ENCODE measurements around the gene PDE7B. TPM values are rescaled to one million over a fixed set of nuclear protein-coding genes. Genes with fewer than 3 reads are reported as not detected.

Gene PDE7B
- polyA plus RNA-seq, 1 of the 3 experiments (the other 2 are of a cell fraction), result 1.9 TPM

DNA sequence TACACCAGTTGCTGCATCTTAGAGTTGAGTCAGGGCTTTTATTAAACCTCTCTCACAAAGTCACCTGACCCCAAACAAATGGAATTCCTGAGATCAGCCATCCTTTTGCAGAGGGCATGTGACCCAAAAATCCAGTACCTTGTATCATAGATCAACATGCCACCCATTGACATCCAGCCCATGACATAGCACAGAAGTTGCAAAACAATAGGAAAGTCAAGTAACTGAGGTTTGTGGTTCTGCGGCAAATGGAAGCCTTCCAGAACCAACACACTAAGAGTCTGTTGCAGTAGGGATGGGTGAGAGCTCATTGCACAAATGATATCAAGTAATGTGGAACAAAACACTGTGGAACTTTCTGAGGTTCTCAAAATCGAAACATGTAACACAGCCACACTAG lies 111.2 kb downstream of the PDE7B start:
- Histone ChIP-seq H3K4me3 (ENCODE audit: low read depth in 2 of 2, low read length in 1 of 2) (no peak overlapping the region), H3K27ac (ENCODE audit: low read depth in 2 of 2, low read length in 1 of 2) (no peak overlapping the region), H3K79me2 (ENCODE audit: insufficient read depth) (no peaks in the 10 kb centered on the region), H3K36me3 (replicated peaks in 1 of 2; ENCODE audit: control insufficient read depth in 1 of 2, insufficient read depth in 2 of 2, low read length in 1 of 2) (no peaks in the 10 kb centered on the region), H3K4me2 (no peak overlapping the region), H2AFZ (ENCODE audit: low read depth) (no peak overlapping the region), H3K9ac (no peak overlapping the region), H3K9me3 (no peaks in the 10 kb centered on the region), H3K9me2 (no peaks in the 10 kb centered on the region), H3F3A (replicated peaks; ENCODE audit: insufficient read depth) (no peaks in the 10 kb centered on the region), H3K4me1 (ENCODE audit: control insufficient read depth in 1 of 2, insufficient read depth in 2 of 2, low read depth in 1 of 2, low read length in 1 of 2) (no peaks in the 10 kb centered on the region), H3K27me3 (ENCODE audit: insufficient read depth) (no peaks in the 10 kb centered on the region), H4K20me1 (ENCODE audit: insufficient read depth) (no peaks in the 10 kb centered on the region)
- WGBS (ENCODE audit: low lambda C conversion rate), result 92% methylated on average over 2 of the region's 2 CpGs
- TF ChIP-seq ELF1 (IDR thresholded peaks at IDR 0.05), result no peak
- no peak for TF ChIP-seq NFIC (IDR thresholded peaks at IDR 0.05; ENCODE audit: borderline replicate concordance)
- no peak for TF ChIP-seq GATA2 (CRISPR knock-in tag; IDR thresholded peaks at IDR 0.05)
- no peak for DNase-seq
- ChIA-PET POLR2A (no interaction called here), CTCF (no interaction called here)

DNA sequence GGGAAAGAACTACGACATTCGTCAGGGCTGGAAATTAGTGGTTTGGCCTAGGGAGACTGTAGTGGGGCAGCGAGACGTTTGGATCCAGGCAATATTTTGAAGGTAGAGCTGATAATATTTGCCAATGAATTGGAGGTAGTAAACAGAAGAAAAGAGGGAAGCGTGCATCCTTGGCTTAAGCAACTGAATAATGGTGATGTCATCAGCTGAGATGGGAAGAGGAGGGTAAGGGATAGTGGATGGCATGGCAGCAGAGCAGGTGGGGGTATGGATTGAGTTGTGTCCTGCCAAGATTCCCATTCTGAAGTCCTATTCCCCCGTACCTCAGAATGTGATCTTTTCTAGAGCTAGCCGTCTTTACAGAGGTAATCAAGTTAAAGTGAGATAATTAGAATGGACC lies 119.2 kb downstream of the PDE7B start:
- WGBS (ENCODE audit: low lambda C conversion rate), result 97% methylated on average over 7 of the region's 7 CpGs
- Histone ChIP-seq H3K27ac (ENCODE audit: low read depth in 2 of 2, low read length in 1 of 2) (no peak overlapping the region), H4K20me1 (ENCODE audit: insufficient read depth) (no peaks in the 10 kb centered on the region), H3K4me3 (ENCODE audit: low read depth in 2 of 2, low read length in 1 of 2) (no peak overlapping the region), H3K4me2 (no peak overlapping the region), H3K9ac (no peak overlapping the region), H3K4me1 (ENCODE audit: control insufficient read depth in 1 of 2, insufficient read depth in 2 of 2, low read depth in 1 of 2, low read length in 1 of 2) (no peaks in the 10 kb centered on the region), H3K9me2 (no peaks in the 10 kb centered on the region), H3K9me3 (no peaks in the 10 kb centered on the region), H3K36me3 (replicated peaks in 1 of 2; ENCODE audit: control insufficient read depth in 1 of 2, insufficient read depth in 2 of 2, low read length in 1 of 2) (no peaks in the 10 kb centered on the region), H3K27me3 (ENCODE audit: insufficient read depth) (no peaks in the 10 kb centered on the region), H3F3A (replicated peaks; ENCODE audit: insufficient read depth) (no peaks in the 10 kb centered on the region), H2AFZ (ENCODE audit: low read depth) (no peak overlapping the region), H3K79me2 (ENCODE audit: insufficient read depth) (no peaks in the 10 kb centered on the region)
- CTCF ChIA-PET, result no interaction called here
- no peak for DNase-seq
- TF ChIP-seq NFIC (IDR thresholded peaks at IDR 0.05; ENCODE audit: borderline replicate concordance) (no peak), FOXJ3 (CRISPR knock-in tag; IDR thresholded peaks at IDR 0.05) (no peak), YY1 (IDR thresholded peaks at IDR 0.05; ENCODE audit: low read depth) (no peak), EP300 (IDR thresholded peaks at IDR 0.05; ENCODE audit: borderline replicate concordance in 1 of 2, low read depth in 1 of 2, low read length in 1 of 2) (no peak), TAF1 (IDR thresholded peaks at IDR 0.05; ENCODE audit: borderline replicate concordance, low read depth, low read length) (no peak)
- TF ChIP-seq, protein P1, sequence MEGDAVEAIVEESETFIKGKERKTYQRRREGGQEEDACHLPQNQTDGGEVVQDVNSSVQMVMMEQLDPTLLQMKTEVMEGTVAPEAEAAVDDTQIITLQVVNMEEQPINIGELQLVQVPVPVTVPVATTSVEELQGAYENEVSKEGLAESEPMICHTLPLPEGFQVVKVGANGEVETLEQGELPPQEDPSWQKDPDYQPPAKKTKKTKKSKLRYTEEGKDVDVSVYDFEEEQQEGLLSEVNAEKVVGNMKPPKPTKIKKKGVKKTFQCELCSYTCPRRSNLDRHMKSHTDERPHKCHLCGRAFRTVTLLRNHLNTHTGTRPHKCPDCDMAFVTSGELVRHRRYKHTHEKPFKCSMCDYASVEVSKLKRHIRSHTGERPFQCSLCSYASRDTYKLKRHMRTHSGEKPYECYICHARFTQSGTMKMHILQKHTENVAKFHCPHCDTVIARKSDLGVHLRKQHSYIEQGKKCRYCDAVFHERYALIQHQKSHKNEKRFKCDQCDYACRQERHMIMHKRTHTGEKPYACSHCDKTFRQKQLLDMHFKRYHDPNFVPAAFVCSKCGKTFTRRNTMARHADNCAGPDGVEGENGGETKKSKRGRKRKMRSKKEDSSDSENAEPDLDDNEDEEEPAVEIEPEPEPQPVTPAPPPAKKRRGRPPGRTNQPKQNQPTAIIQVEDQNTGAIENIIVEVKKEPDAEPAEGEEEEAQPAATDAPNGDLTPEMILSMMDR (IDR thresholded peaks at IDR 0.05), result no peak
- TF ChIP-seq, protein P2, sequence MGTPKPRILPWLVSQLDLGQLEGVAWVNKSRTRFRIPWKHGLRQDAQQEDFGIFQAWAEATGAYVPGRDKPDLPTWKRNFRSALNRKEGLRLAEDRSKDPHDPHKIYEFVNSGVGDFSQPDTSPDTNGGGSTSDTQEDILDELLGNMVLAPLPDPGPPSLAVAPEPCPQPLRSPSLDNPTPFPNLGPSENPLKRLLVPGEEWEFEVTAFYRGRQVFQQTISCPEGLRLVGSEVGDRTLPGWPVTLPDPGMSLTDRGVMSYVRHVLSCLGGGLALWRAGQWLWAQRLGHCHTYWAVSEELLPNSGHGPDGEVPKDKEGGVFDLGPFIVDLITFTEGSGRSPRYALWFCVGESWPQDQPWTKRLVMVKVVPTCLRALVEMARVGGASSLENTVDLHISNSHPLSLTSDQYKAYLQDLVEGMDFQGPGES (IDR thresholded peaks at IDR 0.05; ENCODE audit: low read depth, low read length), result no peak
- TF ChIP-seq, protein P3, sequence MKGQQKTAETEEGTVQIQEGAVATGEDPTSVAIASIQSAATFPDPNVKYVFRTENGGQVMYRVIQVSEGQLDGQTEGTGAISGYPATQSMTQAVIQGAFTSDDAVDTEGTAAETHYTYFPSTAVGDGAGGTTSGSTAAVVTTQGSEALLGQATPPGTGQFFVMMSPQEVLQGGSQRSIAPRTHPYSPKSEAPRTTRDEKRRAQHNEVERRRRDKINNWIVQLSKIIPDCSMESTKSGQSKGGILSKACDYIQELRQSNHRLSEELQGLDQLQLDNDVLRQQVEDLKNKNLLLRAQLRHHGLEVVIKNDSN (IDR thresholded peaks at IDR 0.05; ENCODE audit: borderline replicate concordance, low read depth), result no peak
- POLR2A ChIA-PET, result no interaction called here

All from SK-N-SH (cell line).